Hepatocyte (in vitro differentiated cells): ENCODE data around the gene UGT1A1. TPM values are rescaled to one million over a fixed set of nuclear protein-coding genes. Genes with fewer than 3 reads are reported as not detected.

Experiments used
- DNase-seq: peaks from one replicate; pipeline ENCODE4 v3.0.0-alpha.2; 2016; ENCODE audit warnings: low spot score
- H2AFZ ChIP-seq: fragments of 200-600 bp; sonication (generic); 2 replicates; pipeline ENCODE4 v1.6.0; 2016; ENCODE audit warnings: antibody characterized with exemption, mild to moderate bottlenecking
- H3K27ac ChIP-seq: fragments of 200-600 bp; sonication (generic); 2 replicates; pipeline ENCODE4 v1.5.1; 2016; ENCODE audit warnings: mild to moderate bottlenecking
- H3K27me3 ChIP-seq: fragments of 200-600 bp; sonication (generic); 2 replicates; pipeline ENCODE4 v1.6.1; 2016
- H3K36me3 ChIP-seq: fragments of 200-600 bp; sonication (generic); replicated peaks from 2 replicates; pipeline ENCODE4 v1.5.1; 2016; ENCODE audit warnings: low read depth; ENCODE audit not compliant: insufficient read depth
- H3K4me1 ChIP-seq: fragments of 200-600 bp; sonication (generic); 2 replicates; pipeline ENCODE4 v1.5.1; 2016; ENCODE audit warnings: mild to moderate bottlenecking, moderate library complexity; ENCODE audit not compliant: insufficient read depth
- H3K4me2 ChIP-seq: fragments of 200-600 bp; sonication (generic); 2 replicates; pipeline ENCODE4 v1.6.0; 2016
- H3K4me3 ChIP-seq: fragments of 200-600 bp; sonication (generic); 2 replicates; pipeline ENCODE4 v1.5.1; 2016; ENCODE audit warnings: mild to moderate bottlenecking
- H3K79me2 ChIP-seq: fragments of 200-600 bp; sonication (generic); 2 replicates; pipeline ENCODE4 v1.6.0; 2017; ENCODE audit warnings: mild to moderate bottlenecking
- H3K9me2 ChIP-seq: fragments of 200-600 bp; sonication (generic); replicated peaks from 2 replicates; pipeline ENCODE4 v1.6.0; 2017; ENCODE audit warnings: mild to moderate bottlenecking; ENCODE audit not compliant: insufficient read depth
- H3K9me3 ChIP-seq: fragments of 200-600 bp; sonication (generic); 2 replicates; pipeline ENCODE4 v1.5.1; 2016; ENCODE audit warnings: low read depth, mild to moderate bottlenecking
- H4K20me1 ChIP-seq: fragments of 200-600 bp; sonication (generic); 2 replicates; pipeline ENCODE4 v1.6.0; 2016; ENCODE audit warnings: mild to moderate bottlenecking; ENCODE audit not compliant: insufficient read depth, poor library complexity, severe bottlenecking
- CTCF ChIP-seq: fragments of 200-600 bp; sonication (generic); IDR thresholded peaks from 2 replicates; pipeline ENCODE4 v1.5.1; 2016; ENCODE audit warnings: antibody characterized with exemption, mild to moderate bottlenecking; ENCODE audit not compliant: poor library complexity
- EZH2 ChIP-seq: fragments of 200-600 bp; sonication (generic); IDR thresholded peaks from 2 replicates; pipeline ENCODE4 v1.6.1; 2016; ENCODE audit warnings: antibody characterized with exemption, mild to moderate bottlenecking, borderline replicate concordance
- EZH2phosphoT487 ChIP-seq: fragments of 200-600 bp; sonication (generic); IDR thresholded peaks from one replicate; pipeline ENCODE4 v1.6.1; 2018; ENCODE audit warnings: antibody characterized with exemption, mild to moderate bottlenecking, low read depth, moderate library complexity; ENCODE audit not compliant: unreplicated experiment, severe bottlenecking
- WGBS: methylation state at CpG from one replicate; pipeline ENCODE4 v1.1.6; 2016; ENCODE audit warnings: low lambda C conversion rate; ENCODE audit errors: missing lambda C conversion rate; 5-methylcytosine and 5-hydroxymethylcytosine counted together
- polyA plus RNA-seq: library from polyadenylated mRNA; unstranded; fragments of >200 nt; fragmentation: Nextera tagmentation; extraction: Ambion mirVana; gene quantifications from 2 replicates; pipeline ENCODE4 v1.2.1, GENCODE V29; 2016
- total RNA-seq: library from RNA; depleted of rRNA; stranded (reverse); fragments of >200 nt; gene quantifications from 2 replicates; pipeline ENCODE4 v1.2.3, GENCODE V29; 2014

The UGT1A1 gene
- total and polyA plus RNA-seq, 2 experiments from 2014 or later = 0.53 to 0.91 TPM

- H3K36me3 ChIP-seq = no peaks in the 10 kb centered on the region
- no peak for DNase-seq
- no peaks in the 10 kb centered on the region for H3K9me3 ChIP-seq
- 88% methylated on average over 18 of the region's 18 CpGs for WGBS
- H3K9me2 ChIP-seq = no peaks in the 10 kb centered on the region
- H4K20me1 ChIP-seq = no peaks in the 10 kb centered on the region
- TF ChIP-seq EZH2 = no peak
- TF ChIP-seq CTCF = no peak
- TF ChIP-seq EZH2phosphoT487 = no peak
- no peak overlapping the region for H3K4me2 ChIP-seq
- no peak overlapping the region for H2AFZ ChIP-seq
- no peaks in the 10 kb centered on the region for H3K4me1 ChIP-seq
- no peaks in the 10 kb centered on the region for H3K79me2 ChIP-seq
- no peaks in the 10 kb centered on the region for H3K27me3 ChIP-seq
- H3K4me3 ChIP-seq = no peak overlapping the region
- no peak overlapping the region for H3K27ac ChIP-seq
Measured at GRCh38 chr2:233793465-233794127, 33.5 kb downstream of the UGT1A1 start.

- Histone ChIP-seq H3K27ac (no peak overlapping the region), H3K36me3 (no peaks in the 10 kb centered on the region), H3K4me2 (no peak overlapping the region), H3K9me2 (no peaks in the 10 kb centered on the region), H3K9me3 (no peaks in the 10 kb centered on the region), H3K79me2 (no peaks in the 10 kb centered on the region), H3K27me3 (no peaks in the 10 kb centered on the region), H4K20me1 (no peaks in the 10 kb centered on the region), H2AFZ (no peak overlapping the region), H3K4me1 (no peaks in the 10 kb centered on the region), H3K4me3 (no peak overlapping the region)
- WGBS = 88% methylated on average over 17 of the region's 17 CpGs
- TF ChIP-seq EZH2 (no peak), EZH2phosphoT487 (no peak), CTCF (no peak)
- no peak for DNase-seq
Measured at GRCh38 chr2:233794128-233794658, 34.1 kb downstream of the UGT1A1 start.

GRCh38 chr2:233795735-233796171 is 35.7 kb downstream of the UGT1A1 start:
- Histone ChIP-seq H3K4me3 (no peak overlapping the region), H3K9me2 (no peaks in the 10 kb centered on the region), H3K4me2 (no peak overlapping the region), H3K27me3 (no peaks in the 10 kb centered on the region), H3K27ac (no peak overlapping the region), H3K36me3 (no peaks in the 10 kb centered on the region), H3K9me3 (no peaks in the 10 kb centered on the region), H4K20me1 (no peaks in the 10 kb centered on the region), H3K4me1 (no peaks in the 10 kb centered on the region), H3K79me2 (no peaks in the 10 kb centered on the region), H2AFZ (no peak overlapping the region)
- no peak for DNase-seq
- WGBS = 95% methylated on average over 13 of the region's 13 CpGs
- TF ChIP-seq CTCF = no peak
- TF ChIP-seq EZH2phosphoT487 = no peak
- TF ChIP-seq EZH2 = no peak
